NCI-H345 (cell line): Measurements from ENCODE around the gene SPCS3.
A peak's percentile ranks its signal among the peaks of the same experiment; 100 is the strongest.
"Not testable (repeated sequence)": the region's sequence is repeated elsewhere in the genome, so short reads cannot be mapped to it uniquely, and the experiment has no call there.

ENCODE experiments used
- DNase-seq: peaks from one replicate; lab custom pipeline; 2025; lab: John Stamatoyannopoulos, UW

The SPCS3 gene

DNA sequence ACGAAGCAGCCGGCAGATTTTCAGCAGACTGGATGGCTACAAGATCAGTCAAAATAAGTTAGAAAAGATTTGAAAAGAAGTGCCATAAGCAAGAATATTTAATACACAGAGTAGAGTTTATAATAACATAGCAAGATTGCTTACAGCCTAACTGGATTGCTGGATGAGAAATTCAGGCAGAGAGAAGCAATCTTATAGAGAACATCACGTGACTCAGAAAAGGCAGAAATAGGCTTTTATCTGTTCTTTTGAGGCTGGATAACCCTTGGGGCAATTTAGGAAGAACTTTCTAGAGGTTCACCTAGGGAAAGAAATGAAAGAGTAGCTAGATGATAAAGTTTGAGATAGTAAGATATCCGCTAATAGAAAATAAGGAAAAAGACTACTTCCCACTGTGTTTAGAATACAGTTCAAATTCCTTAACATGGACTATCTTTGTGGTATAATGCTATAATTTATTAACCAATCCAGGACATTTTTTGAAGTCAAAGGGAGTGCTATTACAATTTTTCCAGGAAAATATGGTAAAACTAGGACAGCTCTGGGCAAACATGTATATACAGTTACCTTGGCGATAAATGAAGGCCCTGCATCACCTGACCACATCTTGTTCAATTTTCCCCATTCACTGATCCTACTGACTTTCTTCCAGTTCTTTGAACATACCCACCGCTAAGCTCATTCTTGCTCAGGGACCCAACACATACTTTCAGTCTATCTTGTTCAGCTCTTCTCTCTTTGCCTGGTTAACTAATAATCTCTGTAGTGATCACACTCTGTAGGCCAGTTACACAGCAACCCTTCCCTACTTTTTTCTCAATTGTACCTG is 12.7 kb upstream of the SPCS3 start:
- DNase-seq: no peak

DNA sequence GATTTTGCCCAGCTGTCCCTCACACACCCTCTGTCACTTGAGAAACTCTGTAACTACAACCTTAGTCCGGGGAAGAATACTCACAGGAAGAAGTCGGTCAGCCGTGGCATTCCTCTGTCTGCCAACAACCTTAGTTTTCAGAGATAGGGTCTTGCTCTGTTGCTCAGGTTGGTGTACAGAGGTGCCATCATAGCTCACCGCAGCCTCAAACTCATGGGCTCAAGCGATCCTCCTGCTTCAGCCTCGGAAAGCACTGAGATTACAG is 12.2 kb upstream of the SPCS3 start:
- DNase-seq: no peak

DNA sequence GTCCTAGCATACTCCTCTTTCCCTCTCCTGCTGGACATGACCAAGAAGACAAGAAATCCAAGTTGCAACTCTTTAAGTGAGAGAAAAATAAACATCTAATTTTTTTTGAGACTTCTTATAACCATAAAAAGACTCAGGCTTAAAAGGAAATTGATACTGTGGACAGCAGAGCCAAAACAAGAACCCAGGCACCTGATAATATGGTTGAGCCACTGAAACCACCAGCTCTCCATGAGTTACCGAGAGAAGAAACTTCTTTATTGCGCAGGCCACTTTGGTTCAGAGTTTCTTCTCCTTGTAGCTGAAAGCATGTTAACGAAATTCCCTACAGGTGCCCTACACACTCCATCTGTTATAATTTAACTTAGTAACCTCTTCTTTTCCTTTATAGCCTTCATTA is 11.3 kb upstream of the SPCS3 start:
- DNase-seq: no peak

DNA sequence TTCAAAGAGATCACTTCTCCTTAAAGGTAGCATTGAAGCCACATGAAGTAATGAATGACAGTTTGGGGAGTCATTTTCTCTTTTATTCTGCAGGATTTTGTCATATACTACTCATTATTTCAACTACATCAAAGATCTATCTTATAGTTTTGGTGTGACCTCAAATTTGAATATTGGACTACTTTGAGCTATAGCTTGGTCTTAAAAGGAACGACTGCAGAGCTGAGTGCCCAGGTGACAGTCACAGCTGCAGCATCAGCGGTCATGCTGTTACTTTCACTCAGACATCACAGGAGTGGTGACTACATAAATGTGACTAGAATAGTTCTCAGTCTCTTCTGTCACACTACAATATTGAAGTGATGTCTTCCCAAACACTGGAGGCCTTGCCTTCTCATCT is 10.7 kb upstream of the SPCS3 start:
- no peak for DNase-seq

DNA sequence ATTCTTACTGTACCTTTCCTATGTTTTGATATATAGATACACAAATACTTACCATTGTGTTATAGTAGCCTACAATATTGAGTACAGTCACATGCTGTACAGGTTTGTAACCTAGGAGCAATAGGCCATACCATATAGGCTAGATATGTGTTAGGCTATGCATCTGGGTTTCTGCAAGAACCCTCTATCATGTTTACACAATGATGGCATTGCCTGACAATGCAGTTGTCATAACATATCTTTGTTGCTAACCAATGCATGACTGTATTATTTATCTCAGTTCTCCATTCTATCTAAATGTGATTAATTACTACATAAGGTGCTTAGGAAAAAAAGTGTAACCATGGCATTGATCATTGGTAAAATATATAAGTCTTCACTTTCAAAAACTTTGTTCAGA is 10.0 kb upstream of the SPCS3 start:
- no peak for DNase-seq

DNA sequence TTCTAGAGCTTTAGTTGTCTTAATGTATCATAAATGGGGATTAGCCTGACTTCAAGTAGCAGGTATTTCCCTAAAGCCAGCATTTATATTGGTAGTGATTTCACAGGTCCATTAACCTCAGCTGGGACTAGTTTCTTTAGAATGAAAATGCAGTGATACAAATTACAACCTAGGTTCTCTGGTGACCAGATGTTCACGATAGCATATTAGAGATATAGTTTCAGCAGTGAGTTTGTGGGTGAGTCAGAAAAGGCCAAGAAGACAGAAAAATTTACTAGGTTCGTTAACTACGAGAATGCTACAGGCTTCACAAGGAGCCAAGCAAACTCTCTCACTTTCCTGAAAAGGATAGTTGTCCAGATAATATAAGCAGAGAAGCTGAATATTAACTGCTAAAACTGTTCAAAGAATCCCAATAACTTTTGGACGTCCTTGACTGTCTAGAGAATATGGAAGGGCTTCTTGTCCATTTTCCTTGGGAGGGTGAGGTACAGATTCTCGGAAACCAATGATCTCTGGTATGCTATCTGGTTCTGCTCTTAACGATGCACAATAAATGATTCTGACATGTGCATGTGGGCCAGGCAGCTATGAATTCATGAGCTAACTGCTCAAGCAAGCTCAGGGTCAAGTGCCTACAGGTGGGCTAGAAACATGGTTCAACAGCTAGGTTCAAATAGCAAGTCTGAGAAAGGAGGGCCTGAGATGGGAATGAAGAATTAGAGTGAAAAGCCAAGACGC is 6.0 kb upstream of the SPCS3 start:
- DNase-seq: no peak

DNA sequence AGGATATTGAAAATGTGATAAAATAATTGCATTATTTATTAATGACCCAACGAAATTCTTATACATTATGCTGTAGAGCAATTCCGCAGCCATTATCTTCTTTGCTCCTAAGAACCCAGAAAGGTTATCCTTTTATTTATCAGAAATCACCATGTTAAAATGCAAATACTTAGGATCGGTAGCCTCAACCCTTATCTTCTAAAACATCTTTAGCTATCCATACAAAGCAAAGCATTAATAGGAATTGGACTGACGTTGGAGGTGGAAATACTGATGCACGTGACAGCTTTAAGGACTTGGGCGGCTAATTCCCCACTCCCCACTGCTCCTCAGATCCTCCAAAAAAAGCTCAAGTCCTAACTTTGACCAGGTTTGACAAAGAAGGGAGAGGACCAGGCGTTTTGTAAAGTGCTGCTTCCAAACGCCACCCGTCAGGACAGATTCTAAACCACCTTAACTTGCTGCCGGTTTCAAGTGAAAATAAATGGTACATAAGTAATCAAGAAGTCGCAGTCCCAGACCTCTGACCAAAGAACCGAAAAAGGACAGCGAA is 539 bp upstream of the SPCS3 start:
- peak; percentile 22 for DNase-seq

DNA sequence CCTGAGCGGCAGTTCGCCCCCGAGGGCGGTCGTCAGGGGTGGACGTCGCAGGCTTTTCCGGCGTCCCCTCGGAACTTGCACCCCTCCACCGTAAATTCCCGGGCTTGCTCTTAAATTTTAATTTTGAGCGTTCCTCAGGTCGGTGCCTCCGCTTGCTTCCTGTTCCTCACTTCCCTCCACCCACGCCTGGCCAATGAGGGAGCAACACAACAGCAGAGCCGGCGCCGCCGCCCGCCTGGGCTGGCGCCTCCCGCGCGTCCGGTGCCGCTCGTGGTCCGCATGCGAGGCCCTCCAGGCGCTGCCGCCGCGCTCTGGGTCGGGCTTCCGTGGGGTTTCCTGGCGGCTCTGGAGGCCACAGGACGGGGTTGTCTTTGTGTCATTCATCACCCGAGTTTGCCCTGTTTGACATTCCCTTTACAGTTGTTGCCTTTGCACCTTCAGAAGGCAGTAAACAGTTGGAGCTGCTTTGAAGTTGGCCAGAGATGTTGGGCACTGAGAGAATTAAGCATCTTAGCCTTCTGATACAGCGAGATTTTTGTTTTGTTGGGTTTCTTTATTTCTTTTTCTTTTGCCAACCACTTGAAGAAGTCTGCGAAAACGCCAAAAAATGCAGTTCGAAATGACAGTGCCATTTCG is 692 bp downstream of the SPCS3 start:
- peak; percentile 60 for DNase-seq

DNA sequence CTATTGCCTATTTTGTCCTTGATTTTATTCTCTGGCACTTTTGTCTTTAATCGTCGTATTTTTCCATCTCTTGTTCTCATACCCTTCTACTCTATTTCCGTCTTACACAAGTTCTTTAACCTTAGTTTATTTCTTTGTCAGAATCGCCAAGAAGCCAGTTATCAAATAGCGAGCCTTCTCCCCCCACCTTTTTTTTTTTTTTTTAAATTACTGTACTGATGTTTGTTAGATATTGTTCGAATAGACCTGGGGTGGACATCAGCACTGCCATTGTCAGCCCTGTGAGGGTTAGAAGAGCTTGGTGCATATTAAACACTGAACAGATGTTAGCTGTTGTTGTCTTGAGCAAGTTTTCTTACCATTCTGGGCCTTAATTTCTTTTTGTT is 1.2 kb downstream of the SPCS3 start:
- DNase-seq: no peak

DNA sequence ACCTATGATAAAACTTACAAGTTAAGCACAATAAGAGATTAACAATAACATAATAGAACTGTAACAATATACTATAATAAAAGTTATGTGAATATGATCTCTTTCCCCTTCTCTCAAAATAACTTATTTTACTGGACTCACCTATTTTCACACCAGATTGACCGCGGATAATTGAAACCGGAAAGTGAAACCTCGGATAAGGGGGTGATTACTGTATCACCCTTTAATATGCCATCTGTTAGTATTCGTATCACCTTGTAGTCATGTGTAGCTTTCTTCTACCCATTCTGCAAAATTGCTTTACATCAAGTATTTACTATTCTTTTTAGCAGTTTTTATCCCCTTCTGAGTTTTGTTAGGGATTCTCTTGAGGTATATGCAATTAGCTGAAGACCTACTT is 1.8 kb downstream of the SPCS3 start:
- DNase-seq: no peak

DNA sequence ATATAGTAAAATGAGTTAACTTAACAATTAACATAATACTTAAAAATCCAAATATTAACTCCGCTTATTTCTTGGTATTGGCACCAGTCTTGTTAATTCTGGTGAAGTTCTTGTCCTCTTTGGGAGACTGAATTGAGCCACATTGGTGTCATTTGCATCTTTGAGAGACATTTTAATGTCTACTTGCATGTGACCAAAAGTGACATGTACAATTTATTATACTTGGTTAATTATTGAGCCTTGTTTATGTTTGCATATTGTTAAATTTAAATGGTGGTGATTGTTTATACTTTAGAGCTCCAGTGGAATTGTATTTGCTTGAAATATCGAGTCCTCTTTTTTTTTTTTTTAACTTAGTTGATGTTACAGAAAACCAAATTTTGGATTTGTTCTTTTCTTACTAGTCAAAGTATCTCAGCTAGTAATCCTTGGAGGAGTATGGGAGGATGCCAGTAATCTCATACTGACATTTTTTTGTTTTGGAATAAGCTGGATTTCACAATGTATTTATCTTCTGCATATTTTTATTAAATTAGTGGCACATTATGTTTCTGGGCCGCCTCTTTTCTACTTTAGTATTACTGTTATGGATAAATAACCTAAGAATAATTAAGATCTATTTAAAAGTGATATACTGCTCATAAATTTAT is 3.9 kb downstream of the SPCS3 start:
- no peak for DNase-seq

DNA sequence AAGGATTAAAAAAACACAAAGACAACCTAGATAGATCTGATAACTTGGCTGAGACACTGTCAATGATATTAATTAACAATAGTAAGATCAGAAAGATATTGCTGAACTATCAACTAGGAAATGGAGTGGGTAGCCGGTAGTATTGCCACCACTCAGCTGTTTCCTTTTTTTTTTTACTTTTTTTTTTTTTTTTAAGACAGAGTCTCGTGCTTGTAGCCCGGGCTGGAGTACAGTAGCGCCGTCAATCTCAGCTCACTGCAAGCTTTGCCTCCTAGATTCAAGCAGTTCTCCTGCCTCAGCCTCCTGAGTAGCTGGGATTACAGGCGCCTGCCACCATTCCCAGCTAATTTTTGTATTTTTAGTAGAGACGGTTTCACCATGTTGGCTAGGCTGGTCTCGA is 5.1 kb downstream of the SPCS3 start:
- not testable (repeated sequence) for DNase-seq

DNA sequence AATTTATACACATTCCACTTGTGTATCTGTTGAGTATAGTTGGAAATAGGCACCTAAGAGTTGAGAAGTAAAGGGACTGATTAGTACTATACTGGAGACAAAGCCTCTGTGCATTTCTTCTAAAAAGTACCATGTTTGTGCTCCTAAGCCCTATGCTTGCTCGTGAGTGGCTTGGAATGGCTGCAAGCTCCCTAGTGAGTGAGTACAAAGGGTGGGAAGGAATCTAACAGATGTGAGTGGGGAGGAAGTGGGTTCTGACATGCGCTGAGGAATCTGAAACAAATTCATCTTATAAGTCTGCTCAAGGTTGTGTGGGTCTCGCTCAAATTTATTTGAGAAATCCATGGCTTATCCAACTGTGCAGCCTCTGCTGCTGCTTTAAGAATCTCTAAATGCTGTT is 13.3 kb downstream of the SPCS3 start:
- no peak for DNase-seq

DNA sequence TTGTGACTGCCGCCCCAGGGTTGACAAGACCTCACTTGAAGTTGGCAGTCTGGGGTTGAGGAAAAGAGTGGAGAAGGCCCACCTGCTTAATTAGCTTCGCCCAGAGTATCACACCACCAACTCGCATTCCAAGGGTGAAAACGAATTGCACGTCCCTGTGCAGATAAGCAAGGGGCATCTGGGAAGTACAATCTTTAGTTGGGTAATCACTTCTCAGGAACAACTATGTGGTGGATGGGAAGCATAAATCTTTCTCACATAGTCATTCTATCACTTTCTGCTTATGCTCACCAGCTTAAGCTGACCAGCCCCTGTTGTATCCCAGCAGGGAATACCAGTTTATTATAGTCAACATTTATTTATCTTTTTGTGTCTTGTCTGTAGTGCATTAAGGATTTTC is 14.3 kb downstream of the SPCS3 start:
- DNase-seq: no peak

DNA sequence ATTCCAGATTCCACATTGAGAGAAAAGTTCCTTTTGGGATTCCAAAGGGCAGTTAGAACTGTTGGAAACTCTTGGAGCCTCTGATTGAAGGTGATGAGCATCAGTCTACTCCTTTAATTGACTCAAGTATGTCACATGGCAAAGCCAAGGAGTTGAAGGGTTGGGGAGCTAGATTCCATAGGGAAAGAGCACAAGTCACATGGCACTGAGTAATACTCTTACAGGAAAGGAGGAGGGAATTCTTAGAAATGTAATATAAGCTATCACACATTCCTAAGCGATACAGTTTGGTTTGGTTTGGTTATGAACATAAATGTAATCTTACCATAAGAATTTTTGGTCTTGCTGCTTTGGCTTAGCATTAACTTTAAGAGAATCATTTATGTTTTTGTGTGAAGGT is 15.7 kb downstream of the SPCS3 start:
- DNase-seq: no peak

DNA sequence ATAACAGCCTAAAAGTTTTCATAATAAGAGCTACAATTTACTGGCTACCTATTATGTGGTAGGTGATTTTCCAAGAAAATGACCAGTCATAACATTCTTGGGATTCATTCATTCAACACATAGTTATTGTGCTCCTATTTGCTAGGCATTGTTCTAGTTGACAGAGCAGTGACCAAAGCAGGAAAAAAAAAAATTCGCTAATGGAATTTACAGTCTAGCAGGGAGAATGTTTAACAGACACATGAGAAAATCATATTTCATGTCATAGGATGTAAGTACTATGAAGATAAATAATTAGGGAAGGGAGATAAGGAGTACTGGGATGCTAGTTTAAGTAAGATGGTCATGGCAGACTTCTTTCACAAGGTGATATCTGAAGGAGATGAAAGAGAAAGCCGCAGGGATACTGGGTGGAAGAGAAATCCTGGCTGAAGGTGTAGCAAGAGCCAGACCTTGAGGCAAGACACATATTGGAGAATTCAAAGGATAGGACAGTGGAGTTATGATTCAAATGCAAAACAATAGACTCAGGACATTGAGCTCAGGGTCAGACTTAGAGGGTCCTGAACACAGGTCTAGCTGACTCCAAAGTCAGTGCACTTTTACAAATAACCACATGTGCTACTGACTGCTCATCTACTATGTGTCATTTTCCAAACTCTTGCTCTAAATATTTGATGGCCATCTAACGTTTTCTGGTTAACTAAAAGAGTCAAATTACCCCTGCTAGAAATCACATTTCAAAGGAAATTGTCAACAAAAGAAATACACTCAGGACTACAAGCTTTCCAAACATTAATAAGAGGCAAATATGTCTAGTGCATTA is 20.4 kb downstream of the SPCS3 start:
- no peak for DNase-seq

DNA sequence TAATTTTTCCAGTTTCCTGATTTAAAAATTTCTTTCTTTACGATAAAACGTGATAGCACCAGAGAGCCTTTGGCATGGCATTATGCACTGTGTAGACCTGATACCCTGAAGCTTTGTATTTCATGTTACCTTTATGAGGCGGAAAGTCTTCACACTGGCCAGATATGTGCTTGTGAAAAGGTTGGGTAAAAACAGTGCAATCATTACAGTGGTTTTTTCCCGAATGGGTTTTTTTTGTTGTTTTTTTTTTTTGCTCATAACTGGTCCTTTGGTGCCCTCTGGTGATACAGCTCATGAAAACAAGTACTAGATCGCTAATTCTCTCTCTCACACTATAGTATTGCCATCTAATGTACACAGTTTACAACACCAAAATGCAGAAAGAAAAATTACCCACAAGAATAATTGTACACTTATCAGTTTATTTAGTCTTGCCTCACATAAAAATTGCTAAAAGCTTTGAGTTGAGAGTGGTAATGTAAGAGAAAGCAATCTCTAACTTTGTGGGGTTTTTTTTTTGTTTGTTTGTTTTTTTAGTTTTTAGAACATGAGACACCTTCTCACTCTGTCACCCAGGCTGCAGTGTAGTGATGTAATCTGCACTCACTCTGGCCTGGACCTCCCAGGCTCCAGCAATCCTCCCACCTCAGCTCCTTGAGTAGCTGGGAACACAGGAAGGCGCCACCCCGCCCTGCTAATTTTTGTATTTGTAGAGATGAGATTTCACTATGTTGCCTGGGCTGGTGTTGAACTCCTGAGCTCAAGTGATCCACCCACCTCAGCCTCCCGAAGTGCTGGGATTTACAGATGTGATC is 21.3 kb downstream of the SPCS3 start:
- peak; percentile 1 for DNase-seq

DNA sequence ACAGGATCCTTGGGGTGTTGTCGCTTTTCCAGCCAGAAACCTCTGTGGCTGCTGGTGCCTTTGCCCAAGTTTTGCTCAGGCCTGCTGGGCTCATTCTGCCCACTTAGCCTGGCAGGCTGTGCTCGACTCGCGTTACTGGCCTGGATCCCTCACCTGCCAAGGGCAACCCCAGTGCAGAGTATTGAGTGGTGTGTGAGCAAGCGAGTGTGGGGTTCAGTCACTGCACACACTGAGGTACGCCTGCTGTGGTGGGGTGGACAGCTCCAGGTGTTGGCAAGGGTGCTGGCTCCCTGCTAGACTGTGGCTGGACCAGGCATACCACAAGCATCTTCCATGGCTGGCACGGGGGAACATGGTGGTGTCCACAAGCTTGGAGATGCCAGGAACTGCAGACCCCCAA is 22.6 kb downstream of the SPCS3 start:
- no peak for DNase-seq

DNA sequence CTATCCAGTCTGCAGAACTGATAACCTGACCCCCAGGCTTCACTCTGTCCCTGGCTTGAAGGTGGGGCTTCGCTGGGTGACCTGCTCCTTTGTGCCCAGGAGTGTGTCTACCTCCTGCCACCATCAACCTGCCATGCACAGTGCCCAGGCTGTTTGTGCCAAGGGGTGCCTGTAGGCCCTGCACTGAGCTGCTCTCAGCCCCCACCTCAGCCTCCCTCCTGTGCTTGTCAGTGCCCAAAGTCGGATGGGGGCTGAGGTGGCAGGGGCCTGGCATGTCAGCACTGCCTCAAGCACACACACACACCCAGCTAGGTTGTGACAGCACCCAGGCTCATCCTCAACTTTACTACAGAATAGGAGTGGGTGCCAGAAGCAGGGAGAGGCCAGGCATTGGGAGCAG is 23.5 kb downstream of the SPCS3 start:
- no peak for DNase-seq

DNA sequence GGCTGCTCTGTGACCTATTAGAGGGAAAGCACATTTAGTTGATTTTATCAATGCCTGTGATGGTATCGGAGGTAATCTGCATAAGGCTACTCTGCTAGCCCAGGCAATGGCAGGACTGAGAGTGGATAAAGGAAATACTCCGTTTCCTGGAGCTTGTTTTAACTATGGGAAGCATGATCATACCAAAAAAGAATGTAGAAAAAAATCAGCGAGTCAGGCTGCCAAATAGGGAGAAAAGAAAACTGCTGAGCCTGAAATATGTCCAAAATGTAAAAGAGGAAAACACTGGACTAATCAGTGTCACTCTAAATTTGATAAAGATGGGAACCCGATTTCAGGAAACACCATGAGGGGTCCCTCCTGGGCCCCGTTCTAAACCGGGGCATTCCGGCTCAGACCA is 25.6 kb downstream of the SPCS3 start:
- DNase-seq: not testable (repeated sequence)

DNA sequence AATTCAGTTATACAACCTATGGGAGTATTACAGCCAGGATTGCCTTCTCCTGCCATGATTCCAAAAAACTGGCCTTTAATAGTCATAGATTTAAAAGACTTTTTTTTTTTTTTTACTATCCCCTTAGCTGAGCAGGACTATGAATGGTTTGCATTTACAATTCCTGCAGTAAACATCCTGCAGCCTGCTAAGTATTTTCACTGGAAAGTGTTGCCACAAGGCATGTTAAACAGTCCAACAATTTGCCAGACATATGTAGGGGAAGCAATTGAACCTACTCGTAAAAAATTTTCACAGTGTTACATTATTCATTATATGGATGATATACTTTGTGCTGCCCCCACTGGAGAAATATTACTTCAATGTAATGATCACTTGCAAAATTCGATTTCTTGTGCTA is 27.1 kb downstream of the SPCS3 start:
- not testable (repeated sequence) for DNase-seq
